ENCODE data around the gene IL13.

GRCh38 chr5:132639706-132640130 is 18.3 kb upstream of the IL13 start:
- TF ChIP-seq TEAD4 (CRISPR knock-in tag; IDR thresholded peaks at IDR 0.05) (no peak), CTCF (IDR thresholded peaks at IDR 0.05) (no peak)

Data from WTC11 (cell line).